NCI-H2227 (cell line): Measurements from ENCODE around the gene TSHZ2.

Source experiments
- DNase-seq: peaks from one replicate; lab custom pipeline; 2025; ENCODE audit not compliant: unreplicated experiment; lab: John Stamatoyannopoulos, UW

The TSHZ2 gene

DNA sequence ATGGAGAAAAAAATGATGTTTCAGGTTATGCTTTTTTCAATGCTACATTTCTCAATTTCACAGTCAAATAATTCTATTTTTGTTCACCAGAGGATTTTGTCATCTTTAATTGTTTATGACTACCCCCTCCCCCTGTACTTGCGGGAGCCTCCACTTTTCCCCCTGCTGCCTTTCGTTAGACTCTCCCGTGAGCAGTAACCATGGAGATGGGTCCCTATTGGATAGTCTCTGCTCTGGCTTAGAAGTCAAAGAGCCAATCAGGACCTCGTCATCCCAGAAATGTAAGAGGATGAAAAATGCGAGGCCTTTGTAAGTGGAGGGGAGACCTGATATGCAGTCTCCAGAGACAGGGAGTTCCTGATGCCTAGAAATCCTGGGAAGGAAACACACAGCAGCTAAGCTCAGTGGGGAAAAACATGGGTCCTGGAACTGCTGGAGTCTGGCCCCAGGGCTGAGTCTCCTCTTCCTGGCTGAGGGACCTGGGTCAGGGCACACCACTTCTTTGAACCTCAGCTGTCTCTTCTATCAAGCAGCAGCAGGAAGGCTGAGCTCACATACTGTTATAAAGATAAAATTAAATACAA is 298.7 kb downstream of the TSHZ2 start:
- no peak for DNase-seq

DNA sequence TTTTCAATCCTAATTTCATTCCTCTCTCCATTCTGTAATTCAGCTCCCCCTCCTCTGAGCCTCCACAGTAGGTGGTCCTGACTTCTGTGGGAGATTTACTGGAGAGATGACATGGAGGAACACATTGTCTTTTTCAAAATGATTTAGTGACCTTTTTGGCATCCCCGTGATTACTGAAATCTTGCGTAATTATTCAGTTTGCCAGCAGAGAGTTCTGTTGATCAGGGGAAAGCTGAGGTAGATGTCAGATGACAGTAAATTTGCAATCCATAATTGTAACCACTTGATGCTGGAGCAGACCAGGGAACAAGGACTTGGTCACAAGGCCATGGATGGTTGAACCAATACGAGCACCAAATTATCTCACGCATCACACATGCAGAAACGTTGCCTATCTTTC is 302.2 kb downstream of the TSHZ2 start:
- no peak for DNase-seq

DNA sequence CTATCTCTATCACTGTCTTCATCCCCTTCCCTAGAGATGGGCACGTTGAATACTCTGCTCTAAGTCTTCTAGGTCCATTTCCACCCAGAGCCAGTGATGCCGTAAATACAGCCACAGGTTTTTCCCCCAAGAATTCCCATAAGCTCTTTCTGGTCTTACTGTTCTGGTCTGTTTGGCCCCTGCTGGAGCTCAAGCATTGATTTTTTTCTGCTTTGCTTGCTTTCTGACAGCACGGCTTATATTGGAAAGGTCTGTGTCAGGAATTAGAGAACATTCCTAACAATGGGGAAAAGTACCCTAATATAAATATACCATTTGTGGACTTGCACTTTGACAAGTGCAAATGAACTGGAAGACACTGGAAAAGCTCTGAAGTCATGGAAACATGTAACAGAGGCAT is 302.6 kb downstream of the TSHZ2 start:
- no peak for DNase-seq

DNA sequence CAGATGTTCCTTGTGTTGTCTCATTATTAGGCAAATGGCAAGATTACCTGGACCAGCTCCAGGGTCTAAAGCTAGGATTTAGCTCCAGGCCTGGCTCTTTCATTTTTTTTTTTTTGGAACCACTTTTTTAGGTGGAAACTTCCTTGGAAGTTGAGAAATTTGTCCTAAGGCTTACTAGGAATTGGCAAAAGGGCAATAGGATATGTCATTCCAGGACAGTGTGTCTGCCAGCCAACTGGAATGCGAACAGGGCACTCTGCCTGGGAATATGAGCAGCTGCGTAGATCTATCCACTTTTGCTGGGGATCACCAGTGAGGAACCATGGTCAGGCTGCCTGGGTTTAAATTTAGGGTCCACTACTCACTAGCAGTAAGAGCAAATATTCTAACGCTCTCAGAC is 304.0 kb downstream of the TSHZ2 start:
- DNase-seq: no peak

DNA sequence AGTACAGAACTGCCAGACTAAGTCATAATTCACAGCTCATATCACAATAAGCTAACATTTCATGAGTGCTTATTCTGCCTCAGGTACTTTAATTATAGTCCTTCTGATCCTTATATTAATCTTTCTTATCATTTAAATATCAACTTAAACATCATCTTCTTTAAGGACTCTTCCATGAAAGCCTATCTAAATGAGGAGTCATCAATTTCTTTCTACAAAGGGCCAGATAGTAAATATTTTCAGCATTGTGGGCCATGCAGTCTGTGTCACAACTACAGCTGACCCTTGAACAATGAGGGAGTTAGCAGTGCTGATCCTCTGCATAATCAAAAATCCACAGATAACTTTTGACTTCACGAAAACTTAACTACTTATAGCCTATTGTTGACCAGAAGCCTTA is 306.4 kb downstream of the TSHZ2 start:
- no peak for DNase-seq

GRCh38 chr20:53279735-53280134 is 307.6 kb downstream of the TSHZ2 start:
- DNase-seq: no peak

GRCh38 chr20:53281557-53282117 is 309.5 kb downstream of the TSHZ2 start:
- no peak for DNase-seq

GRCh38 chr20:53282217-53282955 is 310.2 kb downstream of the TSHZ2 start:
- DNase-seq: no peak

DNA sequence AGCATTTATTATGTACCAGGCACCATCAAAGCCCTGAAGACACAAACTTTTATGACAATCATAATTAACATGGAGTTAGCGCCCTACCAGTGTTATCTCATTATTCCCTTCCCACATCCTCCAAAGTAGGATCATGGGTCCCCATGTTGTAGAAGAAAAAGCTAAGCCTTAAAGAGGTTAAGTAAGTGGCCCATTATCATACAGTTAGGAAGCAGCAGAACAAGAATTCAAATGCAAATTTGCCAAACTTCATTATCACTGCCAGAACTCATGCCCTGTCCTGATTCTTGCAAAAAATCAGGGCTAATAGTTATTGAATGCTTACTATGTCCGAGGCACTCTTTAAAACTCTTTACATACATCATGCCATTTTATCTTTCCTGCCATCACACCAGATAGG is 310.9 kb downstream of the TSHZ2 start:
- no peak for DNase-seq

DNA sequence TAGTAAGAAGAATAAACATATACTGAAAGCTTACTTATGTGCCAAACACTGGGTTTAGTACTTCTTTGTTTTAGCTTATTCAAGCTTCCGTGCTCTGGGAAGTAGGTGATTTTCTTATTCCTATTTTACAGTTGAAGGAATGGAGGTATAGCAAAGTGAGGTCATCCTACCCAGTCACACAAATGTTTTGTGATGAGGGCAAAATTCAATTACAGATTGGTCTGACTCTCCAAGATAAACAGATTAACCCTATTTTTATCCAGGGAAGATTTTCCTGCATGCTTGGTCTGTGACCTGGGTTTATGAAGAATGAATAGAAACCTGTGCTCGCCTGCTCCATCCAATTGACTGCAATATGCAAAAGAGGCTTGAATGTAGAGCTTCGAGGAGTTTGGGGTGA is 311.4 kb downstream of the TSHZ2 start:
- no peak for DNase-seq

GRCh38 chr20:53284256-53284655 is 312.1 kb downstream of the TSHZ2 start:
- no peak for DNase-seq

GRCh38 chr20:53284696-53285095 is 312.5 kb downstream of the TSHZ2 start:
- no peak for DNase-seq

- DNase-seq: no peak
Observed at GRCh38 chr20:53287357-53288042, 315.3 kb downstream of the TSHZ2 start.

GRCh38 chr20:53291548-53291947 is 319.4 kb downstream of the TSHZ2 start:
- no peak for DNase-seq

GRCh38 chr20:53292347-53292746 is 320.2 kb downstream of the TSHZ2 start:
- no peak for DNase-seq

DNA sequence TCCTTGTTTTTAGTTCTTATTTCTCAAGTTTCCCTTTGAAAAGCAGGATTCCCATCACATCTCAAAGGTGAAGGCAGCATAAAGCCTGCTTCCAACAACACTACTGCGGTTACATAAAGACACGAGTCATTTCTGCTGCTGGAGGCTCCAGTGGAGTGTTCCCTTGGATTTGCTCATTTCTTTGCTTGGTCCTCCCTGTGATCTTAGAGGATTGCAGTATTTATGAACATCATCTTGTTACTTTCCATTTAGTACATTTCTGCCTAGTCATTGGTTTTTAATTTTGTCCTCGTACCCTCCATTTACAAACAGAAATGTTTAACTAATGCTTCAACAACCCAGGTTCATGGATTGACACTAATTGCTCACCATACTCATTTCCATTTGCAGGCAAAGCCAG is 322.6 kb downstream of the TSHZ2 start:
- no peak for DNase-seq

GRCh38 chr20:53296025-53296424 is 323.9 kb downstream of the TSHZ2 start:
- no peak for DNase-seq

GRCh38 chr20:53296451-53297153 is 324.4 kb downstream of the TSHZ2 start:
- no peak for DNase-seq

DNA sequence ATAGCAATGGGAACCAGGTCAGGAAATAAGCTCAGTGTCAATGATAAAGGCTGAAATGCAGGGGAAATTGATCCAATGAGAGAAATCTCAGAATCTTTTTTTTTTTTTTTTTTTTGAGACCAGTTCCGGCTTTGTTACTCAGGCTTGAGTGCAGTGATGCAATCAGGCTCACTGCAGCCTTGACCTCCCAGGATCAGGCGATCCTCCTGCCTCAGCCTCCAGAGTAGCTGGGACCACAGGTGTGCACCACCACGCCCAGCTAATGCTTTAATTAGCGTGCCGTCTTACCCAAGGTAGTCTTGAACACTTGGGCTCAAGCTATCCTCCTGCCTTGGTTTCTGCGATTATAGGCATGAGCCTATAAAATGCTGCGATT is 325.0 kb downstream of the TSHZ2 start:
- no peak for DNase-seq

GRCh38 chr20:53298260-53298659 is 326.1 kb downstream of the TSHZ2 start:
- no peak for DNase-seq

GRCh38 chr20:53298911-53299310 is 326.8 kb downstream of the TSHZ2 start:
- no peak for DNase-seq

GRCh38 chr20:53299831-53300230 is 327.7 kb downstream of the TSHZ2 start:
- DNase-seq: no peak
